Skin epidermis (tissue), 12 donors: ENCODE measurements around the gene SIK3.
"Not testable (repeated sequence)": the region's sequence is repeated elsewhere in the genome, so short reads cannot be mapped to it uniquely, and the experiment has no call there.

ENCODE experiments used
- H3K27ac ChIP-seq, 21 experiments: fragments of 200-600 bp; sonication (generic) in 11 of 21; one replicate each; pipeline ENCODE4 v1.5.0; 2020; ENCODE audit warnings: mild to moderate bottlenecking in 3 of 21, inconsistent platforms in 2 of 21, moderate library complexity in 2 of 21
- H3K4me3 ChIP-seq, 7 experiments: fragments of 200-600 bp; sonication (generic) in 2 of 7; one replicate each; pipeline ENCODE4 v1.5.0; 2020; ENCODE audit warnings: inconsistent platforms in 2 of 7, mild to moderate bottlenecking in 2 of 7, moderate library complexity in 1 of 7

SIK3 gene

DNA sequence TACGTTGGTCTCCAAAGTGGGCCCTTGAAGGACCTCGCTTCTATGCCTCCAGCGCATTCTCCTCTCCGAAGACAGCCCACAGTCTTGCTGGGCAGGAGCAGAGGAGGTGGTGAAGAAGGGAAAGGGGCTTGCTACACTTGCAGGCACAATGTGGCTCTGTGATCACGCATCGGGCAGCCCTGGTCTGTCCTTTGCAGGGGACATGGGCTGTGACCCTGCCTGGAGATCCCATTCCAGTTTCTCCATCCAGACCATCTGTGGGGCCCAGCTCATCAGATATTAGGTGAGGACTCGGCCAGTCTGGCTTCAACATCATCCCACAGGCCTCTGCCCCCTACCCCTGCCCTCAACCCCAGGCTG lies 261.6 kb downstream of the SIK3 start:
- H3K27ac ChIP-seq, result peak overlapping the region in 1 of 21 experiments; percentile 47
- H3K4me3 ChIP-seq, result no peak overlapping the region

DNA sequence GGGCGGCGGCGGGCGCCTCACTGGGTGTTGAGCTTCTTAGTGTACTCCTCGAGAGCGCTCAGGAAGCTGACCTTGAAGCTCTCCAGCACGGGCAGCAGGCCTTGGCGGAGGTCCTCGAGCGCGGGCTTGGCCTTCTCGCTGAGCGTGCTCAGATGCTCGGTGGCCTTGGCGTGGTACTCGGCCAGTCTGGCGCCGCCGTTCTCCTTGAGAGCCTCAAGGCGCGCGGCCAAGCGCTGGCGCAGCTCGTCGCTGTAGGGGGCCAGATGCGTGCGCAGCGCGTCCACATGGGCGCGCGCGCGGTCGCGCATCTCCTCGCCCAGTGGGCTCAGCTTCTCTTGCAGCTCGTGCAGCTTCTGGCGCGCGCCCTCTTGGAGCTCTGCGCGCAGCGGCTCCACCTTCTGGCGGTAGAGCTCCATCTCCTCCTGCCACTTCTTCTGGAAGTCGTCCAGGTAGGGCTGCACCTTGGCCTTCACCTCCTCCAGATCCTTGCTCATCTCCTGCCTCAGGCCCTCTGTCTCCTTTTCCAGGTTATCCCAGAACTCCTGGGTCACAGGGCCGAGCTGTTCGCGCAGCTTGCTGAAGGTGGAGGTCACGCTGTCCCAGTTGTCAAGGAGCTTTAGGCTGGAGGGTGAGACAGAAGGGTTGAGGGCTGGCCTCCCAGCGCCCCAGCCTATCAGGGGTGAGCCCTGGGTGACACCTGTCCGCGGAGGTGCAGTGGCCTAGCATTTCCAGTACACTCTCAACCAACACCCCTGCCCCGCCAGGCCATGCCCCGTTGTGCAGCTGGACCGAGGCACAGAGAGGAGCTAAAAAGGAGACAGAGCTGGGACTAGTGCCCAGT lies 262.2 kb downstream of the SIK3 start:
- H3K27ac ChIP-seq, result peak overlapping the region in 15 of 21 experiments; percentile 19 to 73 (median 47)
- peak overlapping the region; percentile 12 to 46 (median 27) for H3K4me3 ChIP-seq

DNA sequence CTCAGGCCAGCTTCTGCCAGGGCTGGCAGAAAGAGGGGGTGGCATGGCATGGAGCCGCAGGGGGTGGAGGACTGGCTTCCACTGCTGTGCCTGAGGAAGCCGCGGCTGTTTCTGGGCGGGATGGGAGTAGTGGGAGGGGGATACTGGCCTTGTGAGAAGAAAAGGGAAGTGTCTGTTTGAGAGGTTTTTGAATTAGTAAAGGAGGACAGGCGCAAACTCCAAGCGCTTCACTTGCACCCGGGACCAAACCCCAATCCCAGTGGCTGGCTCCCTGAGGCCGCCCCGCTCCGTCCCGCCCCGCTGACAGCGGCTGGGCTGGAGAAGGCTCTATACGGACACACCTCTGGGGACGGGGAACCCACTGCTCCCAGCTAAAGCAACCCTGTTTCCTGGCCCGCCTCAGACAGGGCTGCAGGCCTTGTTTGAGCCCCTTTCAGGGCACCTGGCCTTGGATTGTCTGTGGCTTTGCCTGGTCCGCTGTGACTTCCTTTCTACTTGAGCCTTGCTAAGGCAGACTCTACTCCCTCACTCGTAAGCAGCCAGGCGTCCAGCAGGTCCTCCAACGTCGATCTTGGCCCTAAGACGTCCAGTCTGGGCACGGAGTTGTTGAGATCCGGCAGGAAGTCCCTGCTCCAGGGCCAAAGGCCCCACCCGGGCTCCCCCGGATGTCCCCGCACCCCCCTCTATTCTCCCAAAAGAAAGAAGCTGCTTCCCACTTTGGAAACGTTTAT lies 263.0 kb downstream of the SIK3 start:
- peak overlapping the region; percentile 12 to 46 (median 27) for H3K4me3 ChIP-seq
- H3K27ac ChIP-seq, result peak overlapping the region in 16 of 21 experiments; percentile 16 to 73 (median 46)

DNA sequence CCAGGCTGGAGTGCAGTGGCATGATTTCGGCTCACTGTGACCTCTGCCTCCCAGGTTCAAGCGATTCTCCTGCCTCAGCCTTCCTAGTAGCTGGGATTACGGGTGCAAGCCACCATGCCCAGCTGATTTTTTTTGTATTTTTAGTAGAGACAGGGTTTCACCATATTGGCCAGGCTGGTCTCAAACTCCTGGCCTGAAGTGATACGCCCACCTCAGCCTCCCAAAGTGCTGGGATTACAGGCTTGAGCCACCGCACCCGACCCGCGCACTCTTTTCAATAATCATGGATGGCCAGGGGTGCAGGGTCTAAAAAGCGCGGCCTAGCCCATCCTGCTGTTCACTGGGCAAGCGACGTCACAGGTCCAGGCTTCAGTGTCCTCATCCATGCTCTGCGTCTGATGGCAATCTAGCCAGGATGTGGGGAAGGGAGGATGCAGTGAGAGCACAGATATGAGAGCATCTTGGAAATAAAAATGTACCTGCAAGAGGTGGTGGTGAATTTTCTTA lies 263.6 kb downstream of the SIK3 start:
- H3K27ac ChIP-seq, result peak overlapping the region in 1 of 21 experiments; percentile 63
- not testable (repeated sequence) for H3K4me3 ChIP-seq

DNA sequence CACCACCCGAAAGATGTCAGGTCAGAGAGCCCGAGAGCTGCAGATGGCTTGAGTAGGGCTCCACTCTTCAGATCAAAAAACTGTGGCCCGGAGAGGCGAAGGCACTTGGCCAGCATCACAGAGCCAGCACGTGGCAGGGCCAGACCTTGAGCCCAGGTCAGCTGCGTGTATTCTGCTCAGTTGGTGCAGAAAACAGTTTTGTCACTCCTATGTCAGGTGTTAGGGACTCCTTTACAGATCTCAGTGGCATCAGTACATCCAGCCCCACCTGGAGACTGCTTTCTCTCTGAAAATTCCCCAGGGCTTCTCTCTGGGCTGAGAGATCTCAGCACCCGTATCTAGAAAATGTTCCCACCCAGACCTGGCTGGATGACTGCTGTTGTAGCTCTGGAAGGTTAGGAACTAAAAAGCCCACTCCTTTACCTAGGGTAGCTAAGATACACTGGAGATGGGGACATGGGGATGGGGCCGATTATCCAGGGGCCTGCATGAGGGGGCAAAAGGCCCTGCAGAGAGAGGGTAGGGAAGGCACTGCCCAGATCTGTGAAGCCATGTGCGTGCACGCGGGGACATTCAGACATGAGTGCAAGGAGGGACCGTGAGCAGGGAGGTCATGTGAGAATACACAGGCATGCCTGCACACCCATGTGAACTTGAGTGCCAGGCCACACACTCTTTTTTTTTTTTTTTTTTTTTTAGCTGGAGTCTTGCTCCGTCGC lies 264.3 kb downstream of the SIK3 start:
- H3K4me3 ChIP-seq, result no peak overlapping the region
- no peak overlapping the region for H3K27ac ChIP-seq

DNA sequence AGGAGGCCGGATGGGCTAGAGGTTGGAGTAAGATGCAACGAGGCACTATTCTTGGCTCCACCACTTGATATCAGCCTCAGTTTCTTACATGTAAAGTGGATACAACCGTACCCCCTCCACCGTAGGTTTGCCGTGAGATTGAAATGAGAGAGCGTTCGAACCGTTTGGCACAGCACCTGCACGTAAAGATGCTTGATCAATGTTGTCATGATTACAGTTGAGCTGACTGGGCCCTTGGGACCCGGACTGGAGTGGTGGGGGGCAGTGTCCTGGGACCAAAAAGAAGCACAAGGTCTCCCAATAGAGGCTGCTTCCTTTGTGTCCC lies 264.8 kb downstream of the SIK3 start:
- Histone ChIP-seq H3K27ac (no peak overlapping the region), H3K4me3 (no peak overlapping the region)

DNA sequence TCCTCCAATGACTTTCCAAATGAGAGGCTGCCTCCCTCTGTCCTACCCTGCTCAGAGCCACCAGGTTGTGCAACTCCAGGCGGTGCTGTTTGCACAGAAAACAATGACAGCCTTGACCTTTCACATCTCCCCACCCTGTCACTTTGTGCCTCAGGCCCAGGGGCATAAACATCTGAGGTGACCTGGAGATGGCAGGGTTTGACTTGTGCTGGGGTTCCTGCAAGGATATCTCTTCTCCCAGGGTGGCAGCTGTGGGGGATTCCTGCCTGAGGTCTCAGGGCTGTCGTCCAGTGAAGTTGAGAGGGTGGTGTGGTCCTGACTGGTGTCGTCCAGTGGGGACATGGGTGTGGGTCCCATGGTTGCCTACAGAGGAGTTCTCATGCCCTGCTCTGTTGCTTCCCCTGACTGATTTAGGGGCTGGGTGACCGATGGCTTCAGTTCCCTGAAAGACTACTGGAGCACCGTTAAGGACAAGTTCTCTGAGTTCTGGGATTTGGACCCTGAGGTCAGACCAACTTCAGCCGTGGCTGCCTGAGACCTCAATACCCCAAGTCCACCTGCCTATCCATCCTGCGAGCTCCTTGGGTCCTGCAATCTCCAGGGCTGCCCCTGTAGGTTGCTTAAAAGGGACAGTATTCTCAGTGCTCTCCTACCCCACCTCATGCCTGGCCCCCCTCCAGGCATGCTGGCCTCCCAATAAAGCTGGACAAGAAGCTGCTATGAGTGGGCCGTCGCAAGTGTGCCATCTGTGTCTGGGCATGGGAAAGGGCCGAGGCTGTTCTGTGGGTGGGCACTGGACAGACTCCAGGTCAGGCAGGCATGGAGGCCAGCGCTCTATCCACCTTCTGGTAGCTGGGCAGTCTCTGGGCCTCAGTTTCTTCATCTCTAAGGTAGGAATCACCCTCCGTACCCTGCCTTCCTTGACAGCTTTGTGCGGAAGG lies 265.6 kb downstream of the SIK3 start:
- Histone ChIP-seq H3K27ac (no peak overlapping the region), H3K4me3 (no peak overlapping the region)

DNA sequence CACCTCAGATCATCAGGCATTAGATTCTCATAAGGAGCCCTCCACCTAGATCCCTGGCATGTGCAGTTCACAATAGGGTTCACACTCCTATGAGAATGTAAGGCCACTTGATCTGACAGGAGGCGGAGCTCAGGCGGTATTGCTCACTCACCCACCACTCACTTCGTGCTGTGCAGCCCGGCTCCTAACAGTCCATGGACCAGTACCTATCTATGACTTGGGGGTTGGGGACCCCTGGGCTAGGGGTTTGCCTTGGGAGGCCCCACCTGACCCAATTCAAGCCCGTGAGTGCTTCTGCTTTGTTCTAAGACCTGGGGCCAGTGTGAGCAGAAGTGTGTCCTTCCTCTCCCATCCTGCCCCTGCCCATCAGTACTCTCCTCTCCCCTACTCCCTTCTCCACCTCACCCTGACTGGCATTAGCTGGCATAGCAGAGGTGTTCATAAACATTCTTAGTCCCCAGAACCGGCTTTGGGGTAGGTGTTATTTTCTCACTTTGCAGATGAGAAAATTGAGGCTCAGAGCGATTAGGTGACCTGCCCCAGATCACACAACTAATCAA lies 266.4 kb downstream of the SIK3 start:
- Histone ChIP-seq H3K27ac (no peak overlapping the region), H3K4me3 (no peak overlapping the region)

DNA sequence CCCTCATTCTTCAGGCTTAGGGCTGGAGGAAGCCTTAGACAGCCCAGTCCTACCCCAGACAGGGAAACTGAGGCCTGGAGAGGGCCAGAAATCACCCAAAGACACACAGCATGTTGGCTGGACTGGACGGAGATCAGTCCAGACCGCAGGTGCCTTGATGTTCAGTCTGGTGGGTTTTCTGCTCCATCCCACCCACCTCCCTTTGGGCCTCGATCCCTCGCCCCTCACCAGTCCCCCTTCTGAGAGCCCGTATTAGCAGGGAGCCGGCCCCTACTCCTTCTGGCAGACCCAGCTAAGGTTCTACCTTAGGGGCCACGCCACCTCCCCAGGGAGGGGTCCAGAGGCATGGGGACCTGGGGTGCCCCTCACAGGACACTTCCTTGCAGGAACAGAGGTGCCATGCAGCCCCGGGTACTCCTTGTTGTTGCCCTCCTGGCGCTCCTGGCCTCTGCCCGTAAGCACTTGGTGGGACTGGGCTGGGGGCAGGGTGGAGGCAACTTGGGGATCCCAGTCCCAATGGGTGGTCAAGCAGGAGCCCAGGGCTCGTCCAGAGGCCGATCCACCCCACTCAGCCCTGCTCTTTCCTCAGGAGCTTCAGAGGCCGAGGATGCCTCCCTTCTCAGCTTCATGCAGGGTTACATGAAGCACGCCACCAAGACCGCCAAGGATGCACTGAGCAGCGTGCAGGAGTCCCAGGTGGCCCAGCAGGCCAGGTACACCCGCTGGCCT lies 267.9 kb downstream of the SIK3 start:
- Histone ChIP-seq H3K27ac (no peak overlapping the region), H3K4me3 (no peak overlapping the region)

DNA sequence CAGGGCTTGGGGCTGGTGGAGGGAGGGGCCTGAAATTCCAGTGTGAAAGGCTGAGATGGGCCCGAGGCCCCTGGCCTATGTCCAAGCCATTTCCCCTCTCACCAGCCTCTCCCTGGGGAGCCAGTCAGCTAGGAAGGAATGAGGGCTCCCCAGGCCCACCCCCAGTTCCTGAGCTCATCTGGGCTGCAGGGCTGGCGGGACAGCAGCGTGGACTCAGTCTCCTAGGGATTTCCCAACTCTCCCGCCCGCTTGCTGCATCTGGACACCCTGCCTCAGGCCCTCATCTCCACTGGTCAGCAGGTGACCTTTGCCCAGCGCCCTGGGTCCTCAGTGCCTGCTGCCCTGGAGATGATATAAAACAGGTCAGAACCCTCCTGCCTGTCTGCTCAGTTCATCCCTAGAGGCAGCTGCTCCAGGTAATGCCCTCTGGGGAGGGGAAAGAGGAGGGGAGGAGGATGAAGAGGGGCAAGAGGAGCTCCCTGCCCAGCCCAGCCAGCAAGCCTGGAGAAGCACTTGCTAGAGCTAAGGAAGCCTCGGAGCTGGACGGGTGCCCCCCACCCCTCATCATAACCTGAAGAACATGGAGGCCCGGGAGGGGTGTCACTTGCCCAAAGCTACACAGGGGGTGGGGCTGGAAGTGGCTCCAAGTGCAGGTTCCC lies 268.6 kb downstream of the SIK3 start, which contains the start of gene APOC3:
TSS of gene APOC3 (plus strand) at position 383 of the 659 bp plus-strand sequence. CDS start 676 bp downstream, outside the sequence.
- H3K4me3 ChIP-seq, result no peak within 1 kb of the TSS

DNA sequence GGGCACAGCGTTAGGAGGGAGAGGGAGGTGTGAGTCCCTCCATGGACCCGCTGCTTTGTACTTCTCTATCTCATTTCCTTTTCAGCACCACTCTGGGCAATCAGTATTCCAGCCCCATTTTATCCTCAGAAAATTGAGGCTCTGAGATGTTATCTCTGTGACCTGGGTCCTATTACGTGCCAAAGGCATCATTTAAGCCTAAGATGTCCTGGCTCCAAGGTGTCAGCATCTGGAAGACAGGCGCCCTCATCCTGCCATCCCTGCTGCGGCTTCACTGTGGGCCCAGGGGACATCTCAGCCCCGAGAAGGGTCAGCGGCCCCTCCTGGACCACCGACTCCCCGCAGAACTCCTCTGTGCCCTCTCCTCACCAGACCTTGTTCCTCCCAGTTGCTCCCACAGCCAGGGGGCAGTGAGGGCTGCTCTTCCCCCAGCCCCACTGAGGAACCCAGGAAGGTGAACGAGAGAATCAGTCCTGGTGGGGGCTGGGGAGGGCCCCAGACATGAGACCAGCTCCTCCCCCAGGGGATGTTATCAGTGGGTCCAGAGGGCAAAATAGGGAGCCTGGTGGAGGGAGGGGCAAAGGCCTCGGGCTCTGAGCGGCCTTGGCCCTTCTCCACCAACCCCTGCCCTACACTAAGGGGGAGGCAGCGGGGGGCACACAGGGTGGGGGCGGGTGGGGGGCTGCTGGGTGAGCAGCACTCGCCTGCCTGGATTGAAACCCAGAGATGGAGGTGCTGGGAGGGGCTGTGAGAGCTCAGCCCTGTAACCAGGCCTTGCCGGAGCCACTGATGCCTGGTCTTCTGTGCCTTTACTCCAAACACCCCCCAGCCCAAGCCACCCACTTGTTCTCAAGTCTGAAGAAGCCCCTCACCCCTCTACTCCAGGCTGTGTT lies 269.4 kb downstream of the SIK3 start:
- no peak overlapping the region for H3K27ac ChIP-seq
- no peak overlapping the region for H3K4me3 ChIP-seq

More for the DNA sequence above, 268.6 kb downstream of the SIK3 start, which contains the start of gene APOC3:
- H3K27ac ChIP-seq, result no peak within 1 kb of the TSS

DNA sequence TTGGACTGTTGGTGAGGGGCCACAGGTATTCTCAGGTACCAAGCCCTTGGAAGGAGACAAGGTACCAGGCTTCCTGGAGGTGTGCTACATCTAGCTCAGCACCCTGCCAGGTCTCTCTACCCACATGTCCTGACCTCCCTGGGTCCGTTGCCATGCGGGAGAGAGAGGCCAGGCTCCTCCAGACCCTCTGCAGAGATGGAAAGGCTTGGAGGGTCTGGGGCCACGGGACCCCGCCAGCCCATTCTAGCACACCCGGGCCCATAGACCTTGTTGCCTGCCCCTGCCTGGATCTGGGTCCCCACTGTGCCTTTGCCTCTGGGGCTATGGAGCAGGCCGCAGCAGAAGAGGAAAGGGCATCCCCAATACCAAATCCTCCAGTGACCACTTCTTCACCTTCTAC lies 270.8 kb downstream of the SIK3 start:
- no peak overlapping the region for H3K27ac ChIP-seq
- H3K4me3 ChIP-seq, result no peak overlapping the region

DNA sequence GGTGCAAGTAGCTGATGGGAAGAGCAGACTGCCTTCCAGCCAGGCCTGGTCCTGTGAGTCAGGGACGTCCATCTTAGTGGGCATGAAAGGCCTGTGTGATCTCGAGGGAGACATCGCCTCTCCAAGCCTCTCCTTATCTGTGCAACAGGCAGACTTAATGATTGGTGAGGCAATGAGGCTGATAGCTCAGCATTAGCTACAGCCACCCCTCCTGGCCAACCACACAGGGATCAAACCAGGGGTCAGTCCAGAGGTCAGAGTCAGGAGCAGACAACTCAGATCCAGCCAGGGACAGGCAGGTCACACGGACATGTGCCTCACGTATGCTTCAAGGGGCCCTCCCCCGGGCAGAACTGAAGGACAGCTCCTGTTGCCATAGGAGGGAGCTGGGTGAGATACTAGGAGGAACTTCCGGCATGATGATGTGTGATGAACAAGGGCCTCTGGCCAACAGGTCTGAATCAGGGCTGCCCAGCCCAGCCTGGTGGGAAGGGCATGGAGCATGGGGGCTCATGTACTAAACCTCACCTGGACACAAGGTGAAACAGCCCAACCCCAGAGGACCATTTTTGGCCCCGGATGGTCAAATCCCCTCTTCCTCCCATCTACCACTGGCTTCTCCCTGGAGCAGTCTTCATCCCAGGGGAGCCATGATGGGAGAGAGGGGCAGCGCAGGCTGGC lies 271.3 kb downstream of the SIK3 start:
- Histone ChIP-seq H3K4me3 (no peak overlapping the region), H3K27ac (no peak overlapping the region)

DNA sequence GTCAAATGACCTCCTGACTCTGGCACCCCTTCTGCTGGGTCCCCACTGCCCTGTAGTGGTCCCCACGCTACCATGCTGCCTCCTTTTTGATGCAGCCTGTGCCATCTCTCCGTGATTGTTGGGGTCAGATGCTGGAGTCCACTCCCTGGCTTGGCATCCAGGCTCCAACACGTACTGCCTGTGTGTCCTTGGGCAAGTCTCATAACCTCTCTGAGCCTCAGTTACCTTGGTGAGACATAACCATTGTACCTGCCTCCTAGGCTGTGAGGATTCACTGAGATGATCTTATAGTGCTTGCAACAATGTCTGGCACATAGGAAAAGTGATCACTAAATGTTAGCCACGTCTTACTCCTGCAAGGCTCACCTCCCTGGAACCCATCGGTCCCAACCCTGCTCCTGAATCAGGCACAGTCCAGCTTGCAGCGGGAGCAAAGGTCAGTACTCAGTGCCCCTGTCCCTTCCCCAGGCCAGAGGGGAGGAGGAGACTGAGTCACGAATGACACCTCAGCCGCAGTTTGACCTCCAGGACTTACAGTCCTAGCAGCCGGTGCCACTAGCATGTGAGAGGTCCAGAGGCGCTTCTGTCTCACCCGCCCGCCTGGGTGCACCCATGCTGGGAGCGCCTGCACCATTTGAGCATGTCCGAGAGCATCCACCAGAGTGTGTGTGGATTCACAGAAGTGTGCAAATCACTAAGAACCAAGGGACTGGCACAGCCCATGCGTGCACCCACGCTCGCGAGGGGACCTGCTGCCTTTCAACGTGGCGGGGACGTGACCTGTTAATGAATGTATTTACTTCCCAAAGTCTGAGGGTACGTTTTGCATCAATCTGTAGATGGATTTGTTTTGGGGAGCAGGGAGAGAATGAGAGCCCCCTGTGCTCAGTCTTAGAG lies 272.1 kb downstream of the SIK3 start:
- Histone ChIP-seq H3K4me3 (no peak overlapping the region), H3K27ac (no peak overlapping the region)

DNA sequence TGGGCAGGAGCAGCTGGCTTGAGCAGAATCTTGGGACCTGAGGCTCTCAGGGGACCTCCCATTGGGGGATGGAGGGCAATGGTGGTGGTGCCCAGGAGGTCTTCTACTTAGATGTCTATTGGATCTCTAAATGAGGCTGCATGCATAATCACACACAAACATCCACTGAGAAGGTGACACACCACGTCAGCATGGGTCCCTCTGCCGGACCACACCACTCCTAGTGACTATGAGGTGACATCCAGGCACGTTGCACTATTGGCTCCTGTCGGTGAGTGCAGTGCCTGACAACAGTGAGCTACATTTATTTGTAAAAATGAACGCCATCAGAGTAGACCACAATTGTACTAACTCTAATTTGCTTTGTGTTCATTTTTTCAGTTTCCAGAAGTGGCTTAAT lies 272.8 kb downstream of the SIK3 start:
- H3K4me3 ChIP-seq, result no peak overlapping the region
- no peak overlapping the region for H3K27ac ChIP-seq
